ENCODE results near the gene POMZP3. TPM values are rescaled to one million over a fixed set of nuclear protein-coding genes. Genes with fewer than 3 reads are reported as not detected.
"Not testable (repeated sequence)": the region's sequence is repeated elsewhere in the genome, so short reads cannot be mapped to it uniquely, and the experiment has no call there.

Gene POMZP3
- polyA plus RNA-seq (2013, experiment 1 of 2): 9.9 TPM
- 8.2 TPM for polyA plus RNA-seq (2013, experiment 2 of 2)

DNA sequence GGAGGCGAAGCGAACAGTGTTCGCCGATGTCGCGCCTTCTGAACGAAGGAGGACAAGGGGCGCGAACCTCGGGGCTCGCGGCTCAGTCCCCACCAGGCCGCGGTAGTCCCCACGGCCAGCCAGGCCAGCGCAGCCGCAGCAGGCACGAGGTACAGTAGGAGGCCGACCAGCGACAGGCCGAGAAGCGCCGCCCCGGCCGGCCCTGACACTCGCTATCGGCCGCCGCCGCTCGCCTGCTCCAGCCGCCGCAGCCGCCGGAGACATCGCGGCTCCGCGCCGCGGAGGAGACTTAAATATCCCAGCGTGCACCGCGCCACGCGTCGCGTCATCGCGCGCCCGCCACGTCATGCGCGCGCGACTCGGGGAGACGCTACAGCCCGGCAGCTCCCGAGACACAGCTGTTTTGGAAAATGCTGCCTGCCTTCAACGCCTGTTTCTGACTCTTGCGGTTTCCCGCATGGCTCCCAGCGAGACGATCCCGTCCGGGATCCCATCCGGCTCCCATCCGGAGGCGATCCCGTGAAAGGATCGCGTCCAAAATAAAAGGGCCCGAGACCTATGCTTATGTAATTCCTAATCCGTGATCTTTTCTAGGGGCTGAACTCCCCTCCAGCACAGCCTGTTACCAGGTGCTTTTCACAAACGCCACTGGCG lies at the start of gene POMZP3:
Gene POMZP3, minus strand, starts transcription at position 291 of the 654 bp plus-strand sequence. CDS start 1,215 bp downstream, outside the sequence.
- peaks cover 11% of the 10 kb centered on the region for H3K36me3 ChIP-seq (ENCODE audit: control insufficient read depth, insufficient read depth, low read length)
- H3K4me3 ChIP-seq (ENCODE audit: extremely low read depth, insufficient read depth, low read length, poor library complexity, severe bottlenecking): peak within 1 kb of the TSS; percentile 48
- not testable (repeated sequence) for H3K4me1 ChIP-seq (ENCODE audit: control insufficient read depth, insufficient read depth, low read length, poor library complexity, severe bottlenecking); H3K9me3 ChIP-seq (ENCODE audit: control insufficient read depth, low read length)
- WGBS, 2 experiments (ENCODE audit: insufficient coverage in 2 of 2): no CpG with 5 or more reads among the region's 78 CpGs
- H3K27ac ChIP-seq (ENCODE audit: low read depth, low read length, severe bottlenecking): peak within 1 kb of the TSS; percentile 87

GRCh38 chr7:76675783-76676182 lies 48.7 kb upstream of the POMZP3 start:
- not testable (repeated sequence) for H3K4me3 ChIP-seq (ENCODE audit: extremely low read depth, insufficient read depth, low read length, poor library complexity, severe bottlenecking); H3K9me3 ChIP-seq (ENCODE audit: control insufficient read depth, low read length); H3K4me1 ChIP-seq (ENCODE audit: control insufficient read depth, insufficient read depth, low read length, poor library complexity, severe bottlenecking); H3K36me3 ChIP-seq (ENCODE audit: control insufficient read depth, insufficient read depth, low read length); H3K27ac ChIP-seq (ENCODE audit: low read depth, low read length, severe bottlenecking)
- WGBS, 2 experiments (ENCODE audit: insufficient coverage in 2 of 2): no CpG with 5 or more reads among the region's 2 CpGs

DNA sequence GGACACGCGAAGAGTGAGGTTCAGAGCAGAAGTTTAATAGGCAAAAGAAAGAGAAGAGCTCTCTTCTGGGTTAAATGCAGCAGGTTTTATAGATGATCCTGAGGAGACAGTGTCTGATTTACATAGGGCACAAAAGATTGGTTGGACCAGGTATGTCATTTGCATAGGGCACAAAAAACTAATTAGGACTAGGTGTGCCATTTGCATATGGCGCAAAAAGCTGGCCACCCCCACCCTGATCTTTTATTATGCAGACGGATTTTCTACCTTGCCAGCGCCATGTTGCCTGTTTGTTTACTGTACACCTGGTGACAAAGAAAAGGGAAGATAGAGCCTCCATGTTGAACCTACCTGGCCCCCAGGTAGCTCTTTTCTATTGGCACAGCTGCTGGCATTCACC lies 46.3 kb upstream of the POMZP3 start:
- 80 to 83% methylated on average over 1 to 2 of the region's 5 CpGs for WGBS, 2 experiments (ENCODE audit: insufficient coverage in 2 of 2)
- H3K4me1 ChIP-seq (ENCODE audit: control insufficient read depth, insufficient read depth, low read length, poor library complexity, severe bottlenecking); H3K36me3 ChIP-seq (ENCODE audit: control insufficient read depth, insufficient read depth, low read length); H3K9me3 ChIP-seq (ENCODE audit: control insufficient read depth, low read length); H3K4me3 ChIP-seq (ENCODE audit: extremely low read depth, insufficient read depth, low read length, poor library complexity, severe bottlenecking); H3K27ac ChIP-seq (ENCODE audit: low read depth, low read length, severe bottlenecking): not testable (repeated sequence)

DNA sequence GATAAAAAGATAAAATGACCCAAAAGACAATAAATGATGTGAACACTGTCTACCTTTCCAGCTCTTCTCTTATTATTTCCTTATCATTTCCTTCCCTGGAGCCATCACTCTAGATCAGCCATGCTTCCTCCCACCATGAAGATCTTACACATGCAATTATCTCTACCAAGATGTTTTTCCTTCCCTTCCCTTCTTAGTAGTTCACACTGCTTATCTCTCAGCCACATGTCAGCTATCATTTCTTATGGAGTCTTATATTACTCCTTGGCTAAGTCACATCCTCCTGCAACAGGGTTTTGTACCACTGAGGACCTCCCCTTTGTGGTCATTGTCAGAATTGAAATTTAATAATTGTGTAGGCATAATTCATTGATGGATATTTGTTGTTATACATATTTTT lies 32.1 kb upstream of the POMZP3 start:
- not testable (repeated sequence) for H3K4me3 ChIP-seq (ENCODE audit: extremely low read depth, insufficient read depth, low read length, poor library complexity, severe bottlenecking); H3K27ac ChIP-seq (ENCODE audit: low read depth, low read length, severe bottlenecking)

GRCh38 chr7:76656425-76656824 lies 29.3 kb upstream of the POMZP3 start:
- not testable (repeated sequence) for H3K4me3 ChIP-seq (ENCODE audit: extremely low read depth, insufficient read depth, low read length, poor library complexity, severe bottlenecking); H3K36me3 ChIP-seq (ENCODE audit: control insufficient read depth, insufficient read depth, low read length); H3K27ac ChIP-seq (ENCODE audit: low read depth, low read length, severe bottlenecking); H3K4me1 ChIP-seq (ENCODE audit: control insufficient read depth, insufficient read depth, low read length, poor library complexity, severe bottlenecking); H3K9me3 ChIP-seq (ENCODE audit: control insufficient read depth, low read length)
- WGBS, 2 experiments (ENCODE audit: insufficient coverage in 2 of 2): 63 to 85% methylated on average over 2 of the region's 2 CpGs

More for the DNA sequence above, 32.1 kb upstream of the POMZP3 start:
- H3K4me1 ChIP-seq (ENCODE audit: control insufficient read depth, insufficient read depth, low read length, poor library complexity, severe bottlenecking); H3K36me3 ChIP-seq (ENCODE audit: control insufficient read depth, insufficient read depth, low read length); H3K9me3 ChIP-seq (ENCODE audit: control insufficient read depth, low read length): not testable (repeated sequence)

DNA sequence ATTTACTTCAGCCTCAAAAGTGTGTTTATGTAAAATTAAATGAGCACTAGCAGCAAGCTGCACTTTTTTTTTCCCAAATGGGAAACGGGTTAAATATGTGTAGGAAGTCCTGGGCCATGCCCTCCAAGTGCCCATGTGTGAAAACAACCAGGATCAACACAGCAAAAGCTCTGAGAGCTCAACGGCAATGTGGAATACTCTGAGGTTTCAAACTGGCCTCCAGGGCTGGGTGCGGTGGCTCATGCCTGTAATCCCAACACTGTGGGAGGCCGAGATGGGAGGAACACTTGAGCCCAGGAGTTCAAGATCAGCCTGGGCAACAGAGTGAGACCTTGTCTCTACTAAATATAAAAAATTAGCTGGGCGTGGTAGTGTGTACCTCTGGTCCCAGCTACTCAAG lies 15.5 kb upstream of the POMZP3 start:
- not testable (repeated sequence) for H3K4me3 ChIP-seq (ENCODE audit: extremely low read depth, insufficient read depth, low read length, poor library complexity, severe bottlenecking); H3K9me3 ChIP-seq (ENCODE audit: control insufficient read depth, low read length); H3K36me3 ChIP-seq (ENCODE audit: control insufficient read depth, insufficient read depth, low read length); H3K27ac ChIP-seq (ENCODE audit: low read depth, low read length, severe bottlenecking); H3K4me1 ChIP-seq (ENCODE audit: control insufficient read depth, insufficient read depth, low read length, poor library complexity, severe bottlenecking)
- no CpG with 5 or more reads among the region's 5 CpGs for WGBS, 2 experiments (ENCODE audit: insufficient coverage in 2 of 2)

DNA sequence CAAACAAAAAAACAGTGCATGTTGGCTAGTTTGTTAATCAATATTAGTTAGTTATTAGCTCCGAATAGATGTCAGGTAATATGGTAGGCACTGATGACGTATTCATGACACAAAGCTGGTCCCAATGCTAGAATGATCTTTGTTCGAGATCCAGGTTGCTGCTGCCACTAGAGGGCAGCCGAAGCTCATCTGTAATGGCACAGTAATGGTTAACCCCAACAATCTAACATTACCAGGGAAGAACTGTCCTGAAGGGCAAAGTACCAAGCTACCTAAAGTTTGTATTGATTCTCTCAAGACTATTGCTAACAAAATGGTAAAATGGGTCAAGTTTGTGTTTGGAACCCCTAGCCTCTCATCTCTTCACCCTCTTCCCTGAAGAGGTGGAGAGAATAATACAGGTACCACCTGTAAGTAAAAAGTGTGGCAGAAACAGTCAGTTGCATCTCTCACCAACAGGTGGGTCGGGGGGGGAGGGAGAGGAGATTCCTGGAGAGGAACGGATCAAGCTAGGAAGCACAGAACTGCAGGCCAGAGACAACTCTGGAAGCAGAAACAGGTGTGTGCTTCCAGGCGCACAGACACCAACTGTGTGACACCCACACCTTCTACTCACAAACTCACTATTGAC lies 10.1 kb upstream of the POMZP3 start:
- not testable (repeated sequence) for H3K4me3 ChIP-seq (ENCODE audit: extremely low read depth, insufficient read depth, low read length, poor library complexity, severe bottlenecking); H3K27ac ChIP-seq (ENCODE audit: low read depth, low read length, severe bottlenecking); H3K36me3 ChIP-seq (ENCODE audit: control insufficient read depth, insufficient read depth, low read length); H3K4me1 ChIP-seq (ENCODE audit: control insufficient read depth, insufficient read depth, low read length, poor library complexity, severe bottlenecking); H3K9me3 ChIP-seq (ENCODE audit: control insufficient read depth, low read length)
- 60% methylated on average over 1 of the region's 7 CpGs; no CpG with 5 or more reads in 1 of the 2 experiments for WGBS, 2 experiments (ENCODE audit: insufficient coverage in 2 of 2)

GRCh38 chr7:76626581-76626980 lies 498 bp downstream of the POMZP3 start:
- 0 to 2% methylated on average over 5 to 8 of the region's 34 CpGs for WGBS, 2 experiments (ENCODE audit: insufficient coverage in 2 of 2)
- peaks cover 11% of the 10 kb centered on the region for H3K36me3 ChIP-seq (ENCODE audit: control insufficient read depth, insufficient read depth, low read length)
- H3K4me3 ChIP-seq (ENCODE audit: extremely low read depth, insufficient read depth, low read length, poor library complexity, severe bottlenecking): peak overlapping the region; percentile 48
- peak overlapping the region; percentile 87 for H3K27ac ChIP-seq (ENCODE audit: low read depth, low read length, severe bottlenecking)
- not testable (repeated sequence) for H3K4me1 ChIP-seq (ENCODE audit: control insufficient read depth, insufficient read depth, low read length, poor library complexity, severe bottlenecking); H3K9me3 ChIP-seq (ENCODE audit: control insufficient read depth, low read length)

DNA sequence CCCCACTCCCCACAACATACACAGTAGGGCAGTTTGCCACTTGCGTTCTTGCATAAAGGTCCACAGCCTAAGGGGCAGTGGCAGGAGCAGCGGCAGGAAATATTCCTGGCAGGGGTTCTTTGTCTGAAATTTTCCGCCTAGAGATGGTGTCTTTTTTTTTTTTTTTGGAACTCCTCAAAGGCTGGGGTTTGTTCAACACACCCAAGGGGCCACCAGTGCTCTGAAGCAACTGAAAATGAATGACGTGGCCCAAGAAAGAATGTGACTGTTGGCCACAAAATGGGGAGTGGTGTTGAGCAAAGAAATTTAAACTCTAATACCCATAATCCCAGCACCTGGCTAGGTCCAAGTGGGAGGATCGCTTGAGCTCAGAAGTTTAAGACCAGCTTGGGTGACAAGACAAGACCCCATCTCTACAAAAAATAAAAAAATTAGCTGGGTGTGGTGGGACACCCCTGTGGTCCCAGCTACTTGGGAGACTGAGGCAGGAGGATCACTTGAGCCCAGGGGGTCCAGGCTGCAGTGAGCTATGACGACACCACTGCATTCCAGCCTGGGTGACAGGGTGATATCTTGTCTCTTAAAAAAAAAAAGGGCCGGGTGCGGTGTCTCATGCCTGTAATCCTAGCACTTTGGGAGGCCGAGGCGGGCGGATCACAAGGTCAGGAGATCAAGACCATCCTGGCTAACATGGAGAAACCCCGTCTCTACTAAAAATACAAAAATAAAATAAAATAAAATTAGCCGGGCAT lies 7.5 kb downstream of the POMZP3 start:
- not testable (repeated sequence) for H3K4me3 ChIP-seq (ENCODE audit: extremely low read depth, insufficient read depth, low read length, poor library complexity, severe bottlenecking); H3K9me3 ChIP-seq (ENCODE audit: control insufficient read depth, low read length); H3K4me1 ChIP-seq (ENCODE audit: control insufficient read depth, insufficient read depth, low read length, poor library complexity, severe bottlenecking); H3K27ac ChIP-seq (ENCODE audit: low read depth, low read length, severe bottlenecking)
- peaks cover 24% of the 10 kb centered on the region for H3K36me3 ChIP-seq (ENCODE audit: control insufficient read depth, insufficient read depth, low read length)
- no CpG with 5 or more reads among the region's 13 CpGs for WGBS, 2 experiments (ENCODE audit: insufficient coverage in 2 of 2)

DNA sequence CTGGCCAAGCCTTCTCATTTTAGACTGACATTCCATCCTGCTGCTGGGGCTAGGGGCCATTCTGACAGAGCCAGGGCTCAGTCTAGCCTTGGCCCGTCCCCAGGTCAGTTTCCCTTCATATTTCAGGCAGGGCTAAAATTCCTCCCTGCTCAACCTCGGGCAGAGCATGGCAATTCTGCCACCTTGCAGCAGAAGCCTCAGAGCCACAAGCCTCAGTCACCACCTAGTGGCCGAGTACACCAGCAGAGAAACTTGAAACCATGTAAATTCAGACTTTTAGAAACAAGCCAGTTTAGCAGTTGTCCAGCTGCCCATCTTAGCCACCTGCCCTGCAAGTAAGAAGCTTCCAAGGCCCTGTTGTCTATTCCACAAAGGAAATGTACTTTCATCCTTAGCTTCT lies 13.3 kb downstream of the POMZP3 start:
- not testable (repeated sequence) for H3K4me1 ChIP-seq (ENCODE audit: control insufficient read depth, insufficient read depth, low read length, poor library complexity, severe bottlenecking); H3K27ac ChIP-seq (ENCODE audit: low read depth, low read length, severe bottlenecking); H3K36me3 ChIP-seq (ENCODE audit: control insufficient read depth, insufficient read depth, low read length); H3K9me3 ChIP-seq (ENCODE audit: control insufficient read depth, low read length); H3K4me3 ChIP-seq (ENCODE audit: extremely low read depth, insufficient read depth, low read length, poor library complexity, severe bottlenecking)
- 33% methylated on average over 1 of the region's 3 CpGs; no CpG with 5 or more reads in 1 of the 2 experiments for WGBS, 2 experiments (ENCODE audit: insufficient coverage in 2 of 2)

GRCh38 chr7:76612232-76612631 lies 14.8 kb downstream of the POMZP3 start:
- no CpG with 5 or more reads among the region's 3 CpGs for WGBS, 2 experiments (ENCODE audit: insufficient coverage in 2 of 2)
- not testable (repeated sequence) for H3K27ac ChIP-seq (ENCODE audit: low read depth, low read length, severe bottlenecking); H3K36me3 ChIP-seq (ENCODE audit: control insufficient read depth, insufficient read depth, low read length); H3K4me1 ChIP-seq (ENCODE audit: control insufficient read depth, insufficient read depth, low read length, poor library complexity, severe bottlenecking); H3K9me3 ChIP-seq (ENCODE audit: control insufficient read depth, low read length); H3K4me3 ChIP-seq (ENCODE audit: extremely low read depth, insufficient read depth, low read length, poor library complexity, severe bottlenecking)

Measured in mesodermal cell (in vitro differentiated cells).